Measurements from ENCODE around the gene CHMP6. TPM values are rescaled to one million over a fixed set of nuclear protein-coding genes. Genes with fewer than 3 reads are reported as not detected.

The CHMP6 gene
- total RNA-seq, 2 donors from 2014 or later, result 11.2 to 12.2 TPM

Other genes with a start within 250 kb of the CHMP6 start
- gene BAIAP2, start 43.3 kb downstream of the CHMP6 start, total RNA-seq, result 1 to 10 TPM; 8.7 TPM
- not detected for gene PVALEF, start 173.7 kb downstream of the CHMP6 start, total RNA-seq
- under 1 TPM; 0.48 to 0.81 TPM for gene AATK, start 174.4 kb downstream of the CHMP6 start, total RNA-seq
- 10 to 100 TPM in 1 of 2 donors, 1 to 10 TPM in 1; 8.1 to 11.4 TPM for gene CEP131, start 231.1 kb downstream of the CHMP6 start, total RNA-seq
- 10 to 100 TPM; 39.1 to 55.0 TPM for gene TEPSIN, start 247.2 kb downstream of the CHMP6 start, total RNA-seq
- 10 to 100 TPM; 37.4 to 48.8 TPM for gene NDUFAF8, start 247.5 kb downstream of the CHMP6 start, total RNA-seq